ENCODE data around the gene TRIM62.
A peak's percentile ranks its signal among the peaks of the same experiment; 100 is the strongest.

TRIM62 gene

GRCh38 chr1:33182401-33182841, 578 bp upstream of the TRIM62 start:
- DNase-seq: peak; percentile 30
- in situ Hi-C loops (cut with MboI; ENCODE audit: low pct_unique_long_range_greater_than_20kb, low sequenced_read_pairs): no loop called here

GRCh38 chr1:33180911-33181890, 642 bp downstream of the TRIM62 start:
- peak; percentile 54 for DNase-seq
- in situ Hi-C loops (cut with MboI; ENCODE audit: low pct_unique_long_range_greater_than_20kb, low sequenced_read_pairs): no loop called here

- in situ Hi-C loops (cut with MboI; ENCODE audit: low pct_unique_long_range_greater_than_20kb, low sequenced_read_pairs): no loop called here
- no peak for DNase-seq
These were observed 1.5 kb downstream of the TRIM62 start for GRCh38 chr1:33180226-33180910.

GRCh38 chr1:33178836-33179439, 2.9 kb downstream of the TRIM62 start:
- no peak for DNase-seq
- in situ Hi-C loops (cut with MboI; ENCODE audit: low pct_unique_long_range_greater_than_20kb, low sequenced_read_pairs): no loop called here

GRCh38 chr1:33177996-33178540, 3.8 kb downstream of the TRIM62 start:
- DNase-seq: no peak
- in situ Hi-C loops (cut with MboI; ENCODE audit: low pct_unique_long_range_greater_than_20kb, low sequenced_read_pairs): no loop called here

- no peak for DNase-seq
- in situ Hi-C loops (cut with MboI; ENCODE audit: low pct_unique_long_range_greater_than_20kb, low sequenced_read_pairs): no loop called here
These were observed 5.0 kb downstream of the TRIM62 start for GRCh38 chr1:33176887-33177286.

GRCh38 chr1:33176362-33176850, 5.4 kb downstream of the TRIM62 start:
- in situ Hi-C loops (cut with MboI; ENCODE audit: low pct_unique_long_range_greater_than_20kb, low sequenced_read_pairs): no loop called here
- DNase-seq: no peak

- DNase-seq: no peak
- in situ Hi-C loops (cut with MboI; ENCODE audit: low pct_unique_long_range_greater_than_20kb, low sequenced_read_pairs): no loop called here
These were observed 6.0 kb downstream of the TRIM62 start for GRCh38 chr1:33175865-33176264.

GRCh38 chr1:33173091-33173490, 8.8 kb downstream of the TRIM62 start:
- DNase-seq: no peak
- in situ Hi-C loops (cut with MboI; ENCODE audit: low pct_unique_long_range_greater_than_20kb, low sequenced_read_pairs): no loop called here

GRCh38 chr1:33171977-33172813, 9.6 kb downstream of the TRIM62 start:
- in situ Hi-C loops (cut with MboI; ENCODE audit: low pct_unique_long_range_greater_than_20kb, low sequenced_read_pairs): no loop called here
- DNase-seq: no peak

GRCh38 chr1:33170351-33171274, 11.2 kb downstream of the TRIM62 start:
- in situ Hi-C loops (cut with MboI; ENCODE audit: low pct_unique_long_range_greater_than_20kb, low sequenced_read_pairs): no loop called here
- DNase-seq: no peak

- no peak for DNase-seq
- in situ Hi-C loops (cut with MboI; ENCODE audit: low pct_unique_long_range_greater_than_20kb, low sequenced_read_pairs): no loop called here
These were observed 12.4 kb downstream of the TRIM62 start for GRCh38 chr1:33169290-33170055.

- no peak for DNase-seq
- in situ Hi-C loops (cut with MboI; ENCODE audit: low pct_unique_long_range_greater_than_20kb, low sequenced_read_pairs): no loop called here
These were observed 13.1 kb downstream of the TRIM62 start for GRCh38 chr1:33168556-33169289.

GRCh38 chr1:33167650-33168447, 14.0 kb downstream of the TRIM62 start:
- in situ Hi-C loops (cut with MboI; ENCODE audit: low pct_unique_long_range_greater_than_20kb, low sequenced_read_pairs): no loop called here
- DNase-seq: no peak

- in situ Hi-C loops (cut with MboI; ENCODE audit: low pct_unique_long_range_greater_than_20kb, low sequenced_read_pairs): no loop called here
- no peak for DNase-seq
These were observed 16.0 kb downstream of the TRIM62 start for GRCh38 chr1:33165809-33166208.

- DNase-seq: no peak
- in situ Hi-C loops (cut with MboI; ENCODE audit: low pct_unique_long_range_greater_than_20kb, low sequenced_read_pairs): no loop called here
These were observed 16.6 kb downstream of the TRIM62 start for GRCh38 chr1:33165209-33165608.

Measured in KBM-7 (cell line).